HG03135 (cell line): ENCODE data around the gene ACTMAP.
"Not testable (repeated sequence)": the region's sequence is repeated elsewhere in the genome, so short reads cannot be mapped to it uniquely, and the experiment has no call there.

Experiments
- ATAC-seq: cut with Tn5 transposase; IDR thresholded peaks from one replicate; pipeline ENCODE4 v1.9.1; 2021; ENCODE audit warnings: mild to moderate bottlenecking, moderate library complexity; ENCODE audit not compliant: unreplicated experiment

ACTMAP gene, protein sequence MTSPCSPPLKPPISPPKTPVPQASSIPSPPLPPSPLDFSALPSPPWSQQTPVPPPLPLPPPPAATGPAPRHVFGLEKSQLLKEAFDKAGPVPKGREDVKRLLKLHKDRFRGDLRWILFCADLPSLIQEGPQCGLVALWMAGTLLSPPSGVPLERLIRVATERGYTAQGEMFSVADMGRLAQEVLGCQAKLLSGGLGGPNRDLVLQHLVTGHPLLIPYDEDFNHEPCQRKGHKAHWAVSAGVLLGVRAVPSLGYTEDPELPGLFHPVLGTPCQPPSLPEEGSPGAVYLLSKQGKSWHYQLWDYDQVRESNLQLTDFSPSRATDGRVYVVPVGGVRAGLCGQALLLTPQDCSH

DNA sequence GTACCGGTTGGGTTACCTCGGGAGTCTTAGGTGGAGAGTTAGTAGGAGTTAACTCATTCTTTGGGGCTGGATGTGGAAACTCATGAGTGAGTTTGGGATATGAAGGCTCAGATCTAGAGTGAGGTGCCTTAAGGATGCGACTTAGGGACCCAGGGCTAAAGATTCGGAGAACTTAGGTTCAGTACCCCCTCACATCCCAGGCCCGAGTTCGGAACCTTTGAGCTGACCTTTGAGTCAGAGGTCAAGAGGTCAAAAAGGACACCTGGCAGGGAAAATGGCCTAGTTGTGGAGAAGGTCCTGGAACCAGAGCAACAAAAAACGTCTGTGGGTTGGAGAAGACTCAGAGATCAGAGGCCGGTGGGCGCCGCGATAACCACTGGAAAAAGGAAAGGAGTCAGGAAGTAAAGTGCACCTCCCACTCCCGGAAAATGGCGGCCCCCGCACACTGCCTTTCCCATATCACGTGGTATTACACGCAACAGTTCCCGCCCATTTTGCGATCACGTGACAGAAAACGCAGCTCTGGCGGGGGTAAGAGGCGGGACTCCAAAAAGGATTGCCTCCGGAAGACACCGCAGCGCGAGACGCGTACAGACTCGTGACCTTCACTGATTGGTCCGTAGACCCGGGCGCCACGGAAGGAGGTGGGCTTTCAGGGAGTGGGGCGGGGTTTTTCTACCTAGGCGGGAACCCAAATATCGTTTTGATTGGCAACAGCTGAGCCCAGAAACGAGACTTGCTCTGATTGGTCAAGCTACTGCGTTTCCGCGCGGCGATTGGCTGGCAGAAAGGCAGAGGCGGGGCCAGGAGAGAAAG lies at the start of gene ACTMAP:
Gene ACTMAP, minus strand, starts transcription at position 420 of the 816 bp plus-strand sequence. CDS start 674 bp downstream, outside the sequence.
- ATAC-seq, result peak; percentile 84

DNA sequence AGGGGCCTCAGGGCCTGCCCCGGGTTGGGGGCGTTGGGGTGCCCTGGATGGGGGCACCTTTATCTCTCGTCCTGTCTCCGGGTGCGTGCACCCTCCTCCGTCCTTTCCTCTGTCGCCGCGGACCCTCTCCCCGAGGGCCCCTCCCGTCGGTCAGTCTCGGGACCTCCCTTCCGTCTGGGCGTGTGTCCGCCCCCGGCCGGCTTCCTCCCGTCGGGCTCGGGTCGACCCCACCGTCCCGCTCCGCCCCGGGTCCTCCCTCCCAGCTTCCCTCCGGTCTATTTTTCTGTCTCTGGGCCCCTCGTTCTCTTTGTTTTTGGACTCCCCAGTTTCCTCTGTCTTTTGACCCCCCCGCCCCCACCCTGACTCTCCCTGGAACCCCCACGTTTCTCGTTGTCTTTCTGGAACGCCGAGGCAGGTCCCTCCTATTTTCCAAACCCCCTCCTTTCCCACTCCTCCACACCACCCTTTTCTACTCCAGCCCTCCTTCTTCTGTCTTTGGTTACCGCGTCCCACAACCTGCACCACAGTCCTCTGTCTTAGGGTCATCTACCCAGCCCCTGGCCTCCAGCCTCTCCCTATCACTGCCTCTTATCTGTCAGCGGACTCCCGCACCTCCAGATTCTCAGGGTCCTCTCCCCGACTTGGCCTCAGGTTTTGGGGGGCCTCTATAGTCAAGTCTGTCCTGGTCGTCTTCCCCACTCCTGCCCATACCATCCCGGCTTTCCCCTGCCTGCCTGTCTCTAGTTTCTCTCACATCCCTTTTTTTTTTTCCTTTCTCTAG lies 49.5 kb upstream of the ACTMAP start:
- ATAC-seq, result no peak

DNA sequence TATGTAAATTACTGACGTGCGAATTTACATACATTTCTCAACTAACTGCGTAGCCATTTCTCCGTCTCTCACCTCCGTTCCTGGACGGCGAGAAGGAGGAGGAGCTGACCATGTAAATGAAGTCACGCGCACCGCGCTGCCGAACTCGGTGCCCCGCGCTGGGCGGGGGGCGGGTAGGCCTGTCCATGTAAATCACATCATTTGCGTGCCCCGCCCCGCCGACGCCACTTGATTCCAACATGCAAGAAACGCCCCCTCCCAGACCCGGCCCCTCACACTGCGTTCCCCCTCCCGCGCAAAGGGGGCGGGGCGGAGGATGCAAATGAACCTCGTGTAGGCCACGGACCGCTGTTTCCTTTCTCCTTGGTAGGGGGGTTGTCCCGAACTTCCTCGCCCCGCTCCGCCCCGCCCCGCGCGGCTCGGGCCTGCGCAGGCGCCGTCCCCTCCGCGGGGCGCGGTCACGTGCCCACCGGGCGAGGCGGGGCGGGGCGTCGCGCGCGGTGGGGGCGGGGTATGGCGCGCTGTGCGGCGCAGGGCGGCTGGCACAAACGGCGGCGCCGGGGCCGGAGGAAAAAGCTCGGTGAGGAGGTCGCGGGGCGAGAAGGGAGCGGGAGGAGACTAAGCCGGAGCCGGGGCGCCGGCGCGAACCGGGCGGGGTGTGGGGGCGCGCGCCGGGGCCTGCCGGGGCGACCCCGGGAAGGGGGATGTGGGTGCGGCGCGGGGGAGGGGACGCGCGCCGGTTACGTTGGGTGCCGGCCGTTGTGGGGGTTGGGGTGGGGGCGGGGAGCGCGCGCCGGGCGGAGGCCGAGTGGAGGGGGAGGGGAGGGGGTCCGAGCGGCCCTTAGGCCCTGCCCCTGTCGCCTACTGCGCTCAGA lies 48.6 kb upstream of the ACTMAP start, which contains the start of gene EGLN2:
Gene EGLN2, plus strand, starts transcription at position 509 of the 875 bp plus-strand sequence. CDS start 1,382 bp downstream, outside the sequence.
- peak; percentile 68 for ATAC-seq

DNA sequence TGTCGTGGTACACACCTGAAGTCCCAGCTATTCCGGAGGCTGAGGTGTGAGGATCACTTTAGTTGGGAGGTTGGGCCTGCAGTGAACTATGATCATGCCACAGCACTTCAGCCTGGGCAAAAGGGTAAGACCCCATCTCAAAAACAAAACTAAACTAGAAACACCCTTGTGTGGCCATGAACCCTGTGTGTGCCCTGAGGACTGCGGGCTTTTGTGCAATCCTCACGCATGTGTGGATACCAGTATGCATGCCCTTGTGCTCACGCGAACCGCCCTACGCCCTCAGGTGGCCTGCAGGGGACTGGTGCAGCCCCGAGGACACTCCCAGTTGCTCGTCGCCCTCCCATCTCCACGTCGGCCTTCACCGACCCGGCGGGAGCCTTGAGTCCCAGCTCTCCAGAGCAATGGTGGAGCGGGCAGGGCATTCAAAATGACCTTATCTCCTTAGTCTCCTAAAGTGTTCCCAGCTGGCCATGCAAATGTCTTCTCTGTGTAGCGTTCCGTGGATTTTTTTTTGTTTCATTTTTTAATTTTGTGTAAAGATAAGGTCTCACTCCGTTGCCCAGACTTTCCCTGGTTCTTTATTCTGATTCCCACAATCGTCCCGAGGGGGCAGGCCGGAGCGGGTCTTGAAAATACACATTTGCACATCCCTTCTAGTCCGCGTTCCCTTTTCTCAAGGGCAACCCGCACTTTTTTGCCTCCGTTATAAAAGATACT lies 47.8 kb upstream of the ACTMAP start:
- ATAC-seq, result peak; percentile 19

DNA sequence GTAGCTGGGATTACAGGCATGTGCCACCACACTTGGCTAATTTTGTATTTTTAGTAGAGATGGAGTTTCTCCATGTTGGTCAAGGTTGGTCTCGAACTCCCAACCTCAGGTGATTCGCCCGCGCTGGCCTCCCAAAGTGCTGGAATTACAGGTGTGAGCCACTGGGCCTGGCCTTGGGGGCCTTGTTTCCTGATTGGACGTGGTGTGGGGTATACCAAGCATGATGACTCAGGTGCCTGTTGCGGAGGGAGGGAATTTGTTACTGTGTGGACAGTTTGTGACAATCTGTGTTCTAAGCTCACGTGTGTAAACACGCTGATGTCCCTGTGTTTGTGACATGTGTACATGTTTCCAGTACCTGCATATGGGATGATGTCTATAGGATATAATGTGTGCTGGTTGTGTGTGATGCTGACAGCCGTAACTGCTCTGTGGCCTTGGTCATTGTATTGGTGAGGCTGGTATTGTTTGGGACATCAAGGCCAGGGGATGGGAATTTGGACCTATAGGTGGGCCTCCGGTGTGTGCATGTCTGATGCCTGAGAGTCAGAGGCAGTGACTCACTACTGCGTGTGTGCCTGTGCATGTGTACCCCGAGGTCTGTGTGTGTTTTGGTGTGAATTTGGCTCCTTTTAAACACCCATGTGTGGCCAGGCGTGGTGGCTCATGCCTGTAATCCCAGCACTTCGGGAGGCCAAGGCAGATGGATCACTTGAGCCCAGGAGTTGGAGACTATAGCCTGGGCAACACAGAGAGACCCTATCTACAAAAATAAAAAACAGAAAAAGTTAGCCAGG lies 47.1 kb upstream of the ACTMAP start:
- no peak for ATAC-seq

DNA sequence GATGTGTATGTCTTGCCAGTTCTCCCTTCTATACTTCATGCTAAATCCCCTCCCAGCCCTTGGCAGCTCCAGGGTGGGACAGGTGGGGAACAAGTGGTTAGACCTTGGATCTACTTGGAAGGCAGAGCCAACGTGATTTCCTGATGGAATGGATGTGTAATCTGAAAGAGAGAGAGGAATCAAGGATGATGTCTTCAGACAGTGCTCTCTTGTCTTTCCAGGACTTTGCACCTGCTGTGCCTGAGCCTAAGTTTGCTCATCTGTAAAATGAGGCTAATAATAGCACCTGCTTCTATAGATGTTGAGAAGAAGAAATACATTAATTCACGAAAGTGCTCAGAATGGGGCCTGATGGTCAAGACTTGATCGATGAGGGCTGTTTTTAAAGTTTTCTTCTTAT lies 41.7 kb upstream of the ACTMAP start:
- no peak for ATAC-seq

DNA sequence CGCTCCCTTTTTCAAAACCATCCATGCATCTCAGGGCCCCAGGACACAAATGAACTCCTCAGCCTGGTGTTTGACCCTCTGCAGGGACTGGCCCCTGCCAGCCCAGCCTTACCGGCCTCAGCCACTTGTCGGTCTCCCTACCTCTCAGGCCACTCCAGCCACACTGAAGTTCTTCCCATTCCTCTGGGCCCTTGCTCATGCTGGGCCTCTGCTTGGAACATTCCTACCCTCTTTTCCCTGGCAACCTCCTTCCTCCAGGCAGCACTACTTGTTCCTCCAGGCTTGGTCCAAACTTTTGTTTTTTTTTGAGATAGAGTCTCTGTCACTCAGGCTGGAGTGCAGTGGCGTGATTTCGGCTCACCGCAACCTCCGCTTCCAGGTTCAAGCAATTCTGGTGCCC lies 41.1 kb upstream of the ACTMAP start:
- no peak for ATAC-seq

DNA sequence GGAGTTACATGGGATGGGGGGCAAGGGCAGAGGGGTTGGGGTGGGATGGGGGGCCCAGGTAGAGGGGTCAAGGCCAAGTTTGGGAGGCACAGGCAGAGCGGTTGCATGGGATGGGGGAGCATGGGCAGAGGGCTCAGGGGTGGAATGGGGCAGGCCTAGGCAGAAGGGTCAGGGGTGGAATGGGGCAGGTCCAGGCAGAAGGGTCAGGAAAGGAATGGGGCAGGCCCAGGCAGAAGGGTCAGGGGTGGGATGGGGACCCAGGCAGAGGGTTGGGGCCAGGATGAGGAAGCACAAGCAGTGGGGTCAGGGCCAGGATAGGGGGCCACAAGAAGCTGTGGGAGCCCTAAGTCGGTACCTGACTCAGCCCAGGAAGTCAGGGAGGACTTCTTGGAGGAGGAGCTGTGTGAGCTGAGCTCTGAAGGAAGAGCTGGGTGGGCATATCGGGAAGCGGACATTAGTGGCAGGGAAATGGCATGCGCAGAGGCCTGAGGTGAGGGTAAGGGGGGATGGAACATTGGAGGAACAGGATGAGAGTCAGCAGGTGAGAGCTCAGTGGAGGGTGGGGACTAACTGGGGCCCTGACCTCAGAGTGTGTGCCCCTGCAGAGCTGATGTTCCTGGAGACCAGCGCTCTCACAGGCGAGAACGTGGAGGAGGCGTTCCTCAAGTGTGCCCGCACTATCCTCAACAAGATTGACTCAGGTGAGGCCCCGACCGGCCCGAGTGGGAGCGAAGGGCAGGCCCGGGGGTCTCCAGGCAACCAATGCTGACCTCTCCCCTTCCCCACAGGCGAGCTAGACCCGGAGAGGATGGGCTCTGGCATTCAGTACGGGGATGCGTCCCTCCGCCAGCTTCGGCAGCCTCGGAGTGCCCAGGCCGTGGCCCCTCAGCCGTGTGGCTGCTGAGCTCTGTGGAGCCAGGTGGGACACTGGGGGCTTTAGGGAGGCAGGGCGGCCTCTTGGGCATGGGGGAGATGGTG lies 36.1 kb upstream of the ACTMAP start:
- ATAC-seq, result no peak

DNA sequence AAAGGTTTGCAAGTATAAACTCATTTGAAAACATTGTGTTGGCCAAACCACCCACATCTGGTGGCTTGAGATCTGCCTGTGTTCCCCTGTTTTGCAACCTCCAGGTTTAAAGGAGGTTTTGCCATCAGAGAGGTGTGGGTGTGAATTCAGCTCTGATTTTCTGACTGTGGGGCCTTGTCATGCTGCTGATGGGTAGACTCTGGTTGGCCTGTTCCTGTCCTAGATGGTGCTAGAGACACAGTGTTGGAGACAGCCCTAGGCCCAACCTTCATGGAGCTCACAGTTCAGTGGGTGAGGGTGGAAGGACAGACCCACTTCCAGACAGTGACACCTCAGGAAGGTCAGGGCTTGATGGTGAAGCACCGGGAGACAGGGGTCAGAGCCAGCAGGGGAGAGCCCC lies 35.2 kb upstream of the ACTMAP start:
- ATAC-seq, result no peak

DNA sequence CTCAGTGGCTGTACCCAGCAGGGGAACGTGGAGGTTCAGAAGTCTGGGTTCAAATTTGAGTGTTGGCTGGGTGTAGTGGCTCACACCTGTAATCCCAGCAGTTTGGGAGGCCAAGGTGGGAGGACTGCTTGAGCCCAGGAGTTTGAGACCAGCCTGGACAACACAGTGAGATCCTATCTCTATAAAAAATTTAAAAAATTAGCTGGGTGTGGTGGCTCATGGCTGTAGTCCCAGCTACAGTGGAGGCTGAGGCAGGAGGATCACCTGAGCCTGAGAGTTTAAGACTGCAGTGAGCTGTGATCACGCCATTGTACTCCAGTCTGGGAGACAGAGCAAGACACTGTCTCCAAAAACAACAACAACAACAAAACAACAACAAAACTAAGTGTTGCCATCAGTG lies 33.9 kb upstream of the ACTMAP start:
- ATAC-seq, result not testable (repeated sequence)

DNA sequence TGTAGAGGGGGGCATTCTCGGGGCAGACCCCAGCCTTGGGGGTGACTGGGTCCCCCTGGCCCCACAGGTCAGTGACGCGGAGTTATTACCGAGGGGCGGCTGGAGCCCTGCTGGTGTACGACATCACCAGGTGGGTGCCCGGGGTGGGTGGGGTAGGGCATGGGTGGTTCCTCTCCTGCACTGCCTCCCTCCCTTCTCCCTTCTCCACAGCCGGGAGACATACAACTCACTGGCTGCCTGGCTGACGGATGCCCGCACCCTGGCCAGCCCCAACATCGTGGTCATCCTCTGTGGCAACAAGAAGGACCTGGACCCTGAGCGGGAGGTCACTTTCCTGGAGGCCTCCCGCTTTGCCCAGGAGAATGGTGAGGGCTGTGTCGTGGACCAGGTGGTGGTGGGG lies 33.4 kb upstream of the ACTMAP start:
- no peak for ATAC-seq

DNA sequence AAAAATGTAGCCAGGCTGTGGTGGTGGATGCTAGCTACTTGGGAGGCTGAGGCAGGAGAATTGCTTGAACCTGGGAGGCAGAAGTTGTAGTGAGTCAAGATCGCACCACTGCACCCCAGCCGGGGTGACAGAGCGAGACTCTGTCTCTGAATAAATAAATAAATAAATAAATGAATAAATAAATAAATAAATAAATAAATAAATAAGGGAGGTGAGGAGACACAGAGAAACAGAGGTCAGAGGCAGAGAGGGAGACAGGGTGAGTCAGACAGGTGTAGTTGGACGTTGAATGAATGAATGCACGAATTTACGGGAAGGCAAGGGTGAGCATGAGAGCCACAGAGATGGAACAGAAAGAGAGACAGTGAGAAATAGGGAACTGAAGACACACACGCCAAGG lies 30.9 kb upstream of the ACTMAP start:
- no peak for ATAC-seq

DNA sequence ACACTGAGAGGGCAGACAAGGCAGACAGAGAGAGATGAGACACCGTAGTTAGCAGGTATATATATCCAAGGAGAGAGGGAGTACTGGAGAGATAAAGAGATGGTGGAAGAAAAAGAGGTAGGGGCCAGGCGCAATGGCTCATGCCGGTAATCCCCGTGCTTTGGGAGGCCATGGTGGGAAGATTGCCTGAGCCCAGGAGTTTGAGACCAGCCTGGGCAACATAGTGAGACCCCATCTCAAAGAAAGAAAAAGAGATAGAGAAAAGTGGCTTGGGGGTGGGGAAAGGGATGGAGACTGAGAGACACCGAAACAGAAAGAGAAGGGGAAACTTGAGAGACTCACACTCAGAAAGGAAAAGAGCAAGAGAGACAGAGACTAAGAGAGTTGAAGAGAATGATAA lies 30.3 kb upstream of the ACTMAP start:
- no peak for ATAC-seq

DNA sequence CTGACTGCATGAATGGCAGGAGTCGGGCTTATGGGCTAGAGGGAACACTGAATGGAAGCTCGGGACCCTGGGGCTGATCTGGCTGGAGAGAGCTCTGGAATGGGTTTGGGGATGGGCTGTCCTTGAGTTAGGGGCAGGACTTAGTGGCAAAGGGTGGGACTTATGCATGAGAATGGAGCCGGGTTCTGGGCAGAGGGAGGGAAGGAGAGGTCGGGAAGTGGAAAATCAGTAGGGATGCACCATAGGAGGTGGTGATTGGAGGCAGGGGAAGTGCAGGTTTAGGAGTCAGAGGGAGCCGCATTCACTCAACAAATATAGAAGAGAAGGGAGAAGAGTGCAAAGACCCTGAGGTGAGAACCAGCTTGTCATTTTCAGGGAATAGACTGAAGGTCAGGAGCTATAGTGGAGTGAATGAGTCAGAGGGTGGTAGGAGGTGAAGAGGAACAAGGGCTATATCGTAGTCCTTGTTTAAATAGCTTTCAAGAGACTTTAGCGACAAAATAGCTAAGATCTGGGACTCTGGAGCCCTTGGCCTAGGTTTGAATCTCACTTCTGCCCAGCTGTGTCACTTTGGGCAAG lies 28.5 kb upstream of the ACTMAP start:
- no peak for ATAC-seq

DNA sequence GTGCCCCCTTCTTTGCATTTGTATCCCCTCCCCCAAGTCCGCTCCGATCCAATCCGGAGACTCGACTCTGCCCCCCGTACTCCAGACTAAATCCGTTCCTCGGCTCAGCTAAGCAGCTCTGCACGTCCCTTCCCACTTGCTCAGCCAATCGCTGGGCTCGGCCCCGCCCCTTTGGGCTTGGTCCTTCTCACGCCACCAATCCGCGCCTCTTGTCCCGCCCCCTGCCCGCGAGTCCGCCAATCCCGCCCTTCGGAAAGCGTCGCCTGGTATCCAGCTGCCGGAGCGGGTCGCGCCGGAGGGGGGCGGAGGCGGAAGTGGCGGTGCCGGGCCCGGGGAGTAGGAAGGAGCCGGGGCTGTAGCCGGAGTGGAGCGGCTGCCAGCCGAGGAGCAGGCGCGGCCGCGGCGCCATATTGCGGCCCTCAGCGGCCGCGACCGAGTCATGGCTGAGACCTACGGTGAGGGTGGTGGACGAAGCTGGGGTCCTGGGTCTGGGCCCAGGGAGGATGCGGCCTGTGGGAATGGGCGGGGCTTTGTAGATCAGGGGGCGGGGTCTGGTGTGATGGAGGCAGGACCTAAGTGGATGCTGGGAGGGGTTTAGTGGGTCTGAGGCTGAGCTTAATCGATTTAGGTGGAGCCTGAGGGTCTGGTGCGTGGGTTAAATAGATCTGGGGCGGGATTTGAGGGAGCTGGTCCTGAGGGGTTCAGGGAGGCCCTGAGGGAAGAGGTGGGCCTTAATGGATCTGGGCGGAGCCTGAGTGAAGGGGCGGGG lies 27.8 kb upstream of the ACTMAP start, which contains the start of gene RAB4B:
Gene RAB4B, plus strand, starts transcription at position 311 of the 769 bp plus-strand sequence. Its CDS starts 129 bp downstream, at position 440.
- peak; percentile 61 for ATAC-seq

DNA sequence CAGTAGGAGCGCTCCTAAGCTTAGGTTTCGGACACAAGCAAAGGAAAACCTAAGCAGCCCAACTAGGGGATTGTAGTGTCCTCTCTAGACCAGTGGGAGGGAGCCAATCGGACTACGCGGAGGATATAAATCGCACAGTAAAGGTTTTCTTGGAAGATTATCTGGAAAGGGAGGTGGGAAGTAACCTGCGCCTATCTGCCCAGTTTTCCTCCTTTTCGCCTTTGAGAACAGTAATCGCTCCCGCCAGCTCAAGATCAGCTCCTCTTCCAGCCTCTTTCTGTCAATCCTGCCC lies 27.3 kb upstream of the ACTMAP start:
- ATAC-seq, result no peak
